HK-2 (cell line): ENCODE results near the gene CENPP.
"Not testable (repeated sequence)": the region's sequence is repeated elsewhere in the genome, so short reads cannot be mapped to it uniquely, and the experiment has no call there.

Experiments used
- DNase-seq: peaks from one replicate; pipeline ENCODE4 v3.0.0-alpha.2; 2018; ENCODE audit not compliant: unreplicated experiment

The CENPP gene

GRCh38 chr9:92380603-92381002 is 54.9 kb downstream of the CENPP start:
- DNase-seq = no peak

GRCh38 chr9:92381775-92382174 is 56.0 kb downstream of the CENPP start:
- DNase-seq = no peak

GRCh38 chr9:92384375-92384774 is 58.6 kb downstream of the CENPP start:
- DNase-seq = no peak

DNA sequence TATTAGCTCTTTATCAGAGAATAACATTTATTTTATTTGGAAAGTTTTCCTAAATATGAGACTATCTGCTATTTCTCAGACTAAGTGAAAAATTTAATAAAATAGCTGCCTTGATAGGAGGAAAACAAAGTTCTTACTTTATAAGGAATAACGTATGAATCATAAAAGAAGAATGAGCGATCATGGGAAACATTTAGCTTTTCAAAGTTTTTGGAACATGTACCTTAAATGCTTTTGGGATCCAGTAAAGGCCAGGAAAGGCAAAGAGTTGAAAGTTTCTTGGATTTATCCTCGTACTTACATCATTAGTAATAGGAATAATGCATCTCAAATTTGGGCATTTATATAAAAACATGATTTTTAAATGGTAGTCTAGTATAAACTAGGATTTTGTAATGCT is 59.2 kb downstream of the CENPP start:
- no peak for DNase-seq

DNA sequence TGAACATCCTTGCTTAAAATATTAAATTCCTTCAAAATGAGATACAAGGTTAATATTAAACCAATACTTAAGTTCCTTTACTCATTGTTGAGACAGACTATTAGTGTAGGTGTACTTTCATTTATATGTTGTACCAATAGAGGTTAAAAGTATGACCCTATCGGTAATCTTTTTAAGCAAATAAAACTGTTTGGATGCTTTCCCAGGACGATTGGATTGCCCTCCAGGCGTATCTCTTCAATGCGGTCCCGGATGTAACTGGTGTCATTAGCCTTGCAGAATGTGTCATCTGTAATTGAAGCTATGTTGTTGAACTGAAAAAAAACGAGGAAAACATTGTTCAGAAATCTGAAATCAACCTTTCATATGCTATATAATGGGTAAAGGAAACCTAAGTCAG is 59.7 kb downstream of the CENPP start:
- DNase-seq = no peak

DNA sequence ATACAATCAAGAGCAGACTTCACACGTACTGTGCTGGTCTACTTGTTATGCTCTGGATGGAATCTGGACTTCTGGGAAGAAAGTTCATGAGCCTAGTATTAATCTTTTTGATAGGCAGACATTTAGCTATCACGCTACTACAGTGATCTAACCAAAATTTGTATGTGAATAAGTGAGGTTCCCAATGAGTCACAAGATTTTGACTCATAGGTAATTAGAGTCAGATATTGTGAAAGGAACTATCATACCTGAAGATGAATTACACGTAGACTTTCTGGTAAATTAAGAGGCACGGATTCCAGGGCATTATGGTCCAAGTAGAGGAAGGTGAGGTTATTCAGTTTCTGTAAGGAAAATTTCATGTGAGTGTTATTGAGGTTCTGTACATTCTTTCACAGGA is 60.2 kb downstream of the CENPP start:
- DNase-seq = no peak

DNA sequence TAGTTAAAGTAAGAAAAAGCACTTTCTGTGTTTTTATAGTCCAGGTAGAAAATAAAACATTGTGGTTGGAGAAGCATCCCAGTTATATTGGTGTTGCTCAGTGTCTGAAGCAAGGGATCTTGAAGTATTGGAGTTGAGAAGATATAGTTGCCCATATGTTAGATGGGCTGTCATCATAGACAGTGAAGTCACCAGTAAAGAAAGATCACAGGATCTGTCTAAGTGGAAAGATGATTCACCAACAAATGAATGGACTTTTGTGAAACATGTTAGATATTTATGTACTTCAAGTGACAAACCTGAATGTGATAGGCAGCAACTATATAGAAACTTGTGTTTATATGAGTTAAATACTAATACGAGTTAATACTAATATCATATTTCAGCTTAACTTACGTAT is 66.9 kb downstream of the CENPP start:
- no peak for DNase-seq

DNA sequence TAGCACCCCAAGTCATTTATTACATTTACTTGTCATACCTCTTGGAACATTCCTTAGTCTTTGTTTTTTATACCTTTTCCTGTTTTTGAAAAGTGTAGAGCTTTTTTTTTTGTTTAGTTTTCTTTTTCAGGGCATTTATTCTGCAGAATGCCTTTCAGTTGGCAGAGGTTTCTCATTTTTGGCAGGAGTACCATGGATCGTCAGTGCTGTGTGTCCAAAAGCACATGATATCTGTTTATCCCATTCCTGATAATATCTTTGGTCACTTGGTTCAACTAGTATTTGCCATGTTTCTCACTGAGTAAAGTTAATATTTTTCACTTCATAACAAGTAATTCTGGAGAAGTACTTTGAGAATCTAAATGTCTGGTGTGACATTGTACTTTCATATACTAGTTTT is 67.9 kb downstream of the CENPP start:
- no peak for DNase-seq

DNA sequence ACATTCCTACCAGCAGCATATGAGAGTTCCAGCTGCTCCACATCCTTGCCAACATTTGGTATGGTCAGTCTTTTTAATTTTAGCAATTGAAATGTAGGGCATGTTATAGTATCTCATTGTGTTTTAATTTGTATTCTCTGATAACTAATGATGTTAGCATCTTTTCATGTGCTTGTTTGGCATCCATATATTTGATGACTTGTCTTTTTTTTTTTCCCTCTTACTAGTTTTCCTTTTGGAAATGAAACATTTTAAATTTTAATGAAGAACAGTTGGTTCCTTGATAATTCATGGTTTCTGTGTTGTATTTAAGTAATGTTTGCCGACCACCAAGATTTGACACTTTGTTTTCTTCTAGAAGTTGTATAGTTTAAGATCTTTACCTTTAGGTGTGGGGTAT is 69.9 kb downstream of the CENPP start:
- no peak for DNase-seq

- no peak for DNase-seq
Observed at GRCh38 chr9:92397853-92398252, 72.1 kb downstream of the CENPP start.

DNA sequence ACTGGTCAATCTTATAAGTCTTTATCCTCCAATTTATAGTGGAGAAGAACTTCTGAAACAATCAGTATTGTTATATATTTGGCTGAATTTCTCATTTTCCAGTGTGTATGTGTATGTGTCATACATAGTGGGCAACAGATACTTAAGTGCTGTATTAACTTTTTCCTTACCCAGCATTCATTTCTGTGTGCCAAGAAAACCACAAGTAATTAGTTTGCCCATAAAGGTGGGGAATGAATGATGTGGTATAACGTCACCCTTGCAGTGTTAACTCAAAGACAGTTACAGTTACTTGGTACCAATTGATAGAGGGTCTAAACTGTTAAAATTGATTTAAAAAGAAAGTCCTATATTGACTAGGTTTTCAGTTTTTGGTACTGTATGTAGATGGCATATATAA is 76.6 kb downstream of the CENPP start:
- no peak for DNase-seq

DNA sequence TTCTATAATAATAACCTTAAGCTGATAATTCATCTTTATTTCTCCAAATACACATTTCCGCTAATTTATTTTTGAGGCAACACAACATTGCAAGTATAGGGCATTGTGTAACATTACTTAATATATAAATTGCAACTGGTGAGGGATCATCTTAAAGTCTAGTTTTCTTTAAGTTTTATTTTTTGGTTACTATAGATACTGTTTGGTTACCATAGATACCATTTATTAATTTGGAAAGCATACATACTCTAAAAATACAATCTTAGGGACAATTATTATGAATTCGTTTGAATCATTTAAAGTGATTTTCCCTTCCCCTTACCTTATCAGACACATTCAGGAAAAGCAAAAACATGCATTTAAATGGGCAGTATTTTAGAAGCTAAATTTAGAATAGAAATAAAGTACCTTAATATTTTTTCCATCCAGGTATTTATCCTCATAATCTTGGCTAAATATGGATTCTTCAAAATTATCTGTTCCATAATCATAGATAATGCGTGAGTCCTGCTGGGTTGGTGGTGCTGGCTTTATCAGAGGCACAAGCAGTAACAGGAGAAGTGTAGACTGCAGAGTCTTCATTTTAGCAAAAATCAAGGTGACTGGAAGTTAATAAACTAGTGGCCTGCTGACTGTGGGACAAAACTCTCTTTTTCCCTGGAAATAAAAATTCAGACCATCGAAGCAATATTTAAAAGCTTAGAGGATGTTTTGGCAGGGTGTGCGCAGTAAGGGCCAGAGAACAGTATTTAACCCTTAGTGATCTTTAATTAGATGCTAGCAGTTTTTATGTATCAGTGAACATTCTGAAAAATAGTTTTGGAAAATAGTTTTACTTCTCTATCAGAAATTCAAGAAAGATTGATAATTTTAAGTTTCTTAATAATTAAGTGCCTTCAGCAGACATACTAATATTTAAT is 77.3 kb downstream of the CENPP start:
- no peak for DNase-seq

GRCh38 chr9:92404042-92404836 is 78.5 kb downstream of the CENPP start, which contains the start of gene OGN:
TSS of gene OGN (minus strand) at chr9:92404578. CDS start at chr9:92403407, 1,171 bp downstream.
- DNase-seq = no peak

GRCh38 chr9:92405818-92406217 is 80.1 kb downstream of the CENPP start:
- no peak for DNase-seq

DNA sequence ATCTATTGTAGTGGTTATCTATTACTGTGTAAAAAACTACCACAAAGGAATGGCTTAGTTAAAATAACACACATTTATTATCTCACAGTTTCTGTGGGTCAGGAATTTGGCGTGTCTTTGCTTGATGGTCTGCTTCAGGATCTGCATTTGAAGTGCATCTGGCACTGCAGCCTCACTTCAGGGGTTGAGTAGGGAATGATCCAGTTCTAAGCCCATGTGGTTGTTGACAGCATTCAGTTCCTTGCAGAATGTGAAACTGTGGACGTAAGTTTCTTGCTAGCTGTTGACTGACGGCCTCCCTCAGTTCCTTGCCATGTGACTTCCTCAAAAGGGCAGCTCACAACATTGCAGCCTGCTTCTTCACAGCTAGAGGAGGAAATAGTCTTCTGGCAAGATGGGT is 80.7 kb downstream of the CENPP start:
- no peak for DNase-seq

GRCh38 chr9:92407818-92408217 is 82.1 kb downstream of the CENPP start:
- no peak for DNase-seq

GRCh38 chr9:92408747-92409478 is 83.2 kb downstream of the CENPP start:
- no peak for DNase-seq

DNA sequence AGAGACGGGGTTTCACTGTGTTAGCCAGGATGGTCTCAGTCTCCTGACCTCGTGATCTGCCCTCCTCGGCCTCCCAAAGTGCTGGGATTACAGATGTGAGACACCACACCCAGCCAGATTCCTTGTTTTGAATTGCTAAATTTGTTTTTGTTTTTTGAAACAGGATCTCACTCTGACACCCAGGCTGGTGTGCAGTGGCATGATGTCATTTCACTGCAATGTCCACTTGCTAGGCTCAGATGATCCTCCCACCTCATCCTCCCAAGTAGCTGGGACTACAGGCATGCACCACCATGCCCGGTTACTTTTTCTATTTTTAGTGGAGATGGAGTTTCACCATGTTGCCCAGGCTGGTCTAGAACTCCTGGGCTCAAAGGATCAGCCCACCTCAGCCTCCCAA is 85.4 kb downstream of the CENPP start:
- not testable (repeated sequence) for DNase-seq

DNA sequence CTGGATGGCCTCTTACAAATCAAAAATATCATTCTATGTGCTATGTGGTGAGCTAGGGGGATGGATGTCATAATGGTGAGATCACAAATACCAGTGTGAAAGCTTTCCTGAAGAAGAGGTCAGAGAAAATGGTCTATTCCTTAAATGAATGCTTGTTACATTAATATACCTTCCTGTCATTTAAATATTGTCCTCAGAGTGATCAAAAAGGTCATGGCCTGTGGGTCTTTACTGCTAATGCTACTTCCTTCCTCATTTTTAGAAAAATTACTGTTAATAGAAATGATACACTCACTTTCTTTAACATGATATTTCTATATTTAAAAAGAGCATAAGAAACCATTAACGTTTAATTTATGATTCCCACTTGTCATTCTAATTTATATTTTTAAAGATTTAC is 88.8 kb downstream of the CENPP start:
- DNase-seq = no peak

DNA sequence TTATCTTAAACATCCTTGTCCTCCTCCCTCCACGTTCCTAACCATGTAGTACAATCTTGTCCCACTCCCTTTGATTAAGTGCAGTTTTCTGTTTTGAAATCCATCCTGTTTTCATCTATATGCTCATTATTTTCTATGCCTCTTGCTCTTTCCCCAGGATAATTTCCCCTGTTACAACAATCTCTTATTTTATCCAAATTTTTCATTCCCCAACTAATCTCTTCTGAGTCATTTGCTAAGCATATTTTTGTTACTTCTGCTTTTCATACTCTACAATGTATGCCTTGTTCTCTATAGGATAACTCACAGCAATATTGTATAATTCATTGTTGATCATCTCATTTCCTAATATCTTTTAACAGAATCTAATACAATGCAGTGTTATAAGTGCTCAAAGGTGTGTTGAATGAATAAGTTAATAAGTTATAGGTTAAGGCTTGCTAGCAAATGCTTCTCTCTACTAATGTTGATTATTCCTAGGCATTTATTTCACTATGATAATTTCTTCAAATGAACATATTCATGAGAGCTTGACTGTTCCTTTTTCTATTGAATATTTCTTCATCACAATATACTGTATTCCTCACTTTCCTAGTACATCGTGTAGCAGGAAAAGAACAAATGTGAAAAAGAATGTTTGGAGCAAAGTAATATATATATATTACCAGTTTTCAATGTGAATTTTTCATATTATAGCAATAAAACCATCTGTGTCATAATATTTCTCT is 97.0 kb downstream of the CENPP start:
- no peak for DNase-seq

DNA sequence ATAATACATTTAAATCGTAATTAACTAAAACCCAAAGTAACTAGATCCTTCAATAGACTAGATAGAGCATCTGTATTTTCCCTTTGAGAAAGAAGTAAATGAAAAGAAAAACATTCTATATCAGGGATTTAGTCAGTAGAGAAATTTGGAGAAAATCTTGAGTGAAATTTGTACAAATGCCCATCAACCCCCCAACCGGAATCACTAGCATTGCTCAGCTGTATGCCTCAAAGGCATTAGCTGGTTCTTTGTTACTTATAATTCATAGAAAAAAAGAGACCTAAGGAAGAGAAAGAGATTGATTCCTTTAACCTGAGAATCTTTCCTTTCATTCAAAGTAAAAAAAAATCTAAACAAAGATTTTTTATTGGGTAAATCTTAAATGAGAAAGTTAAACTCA is 97.9 kb downstream of the CENPP start:
- no peak for DNase-seq

GRCh38 chr9:92424340-92424739 is 98.6 kb downstream of the CENPP start, which contains the start of gene OMD:
TSS of gene OMD (minus strand) at chr9:92424471. CDS start at chr9:92417558, 6,913 bp downstream.
- no peak for DNase-seq
